ENCODE data around the gene TRPV4.

DNA sequence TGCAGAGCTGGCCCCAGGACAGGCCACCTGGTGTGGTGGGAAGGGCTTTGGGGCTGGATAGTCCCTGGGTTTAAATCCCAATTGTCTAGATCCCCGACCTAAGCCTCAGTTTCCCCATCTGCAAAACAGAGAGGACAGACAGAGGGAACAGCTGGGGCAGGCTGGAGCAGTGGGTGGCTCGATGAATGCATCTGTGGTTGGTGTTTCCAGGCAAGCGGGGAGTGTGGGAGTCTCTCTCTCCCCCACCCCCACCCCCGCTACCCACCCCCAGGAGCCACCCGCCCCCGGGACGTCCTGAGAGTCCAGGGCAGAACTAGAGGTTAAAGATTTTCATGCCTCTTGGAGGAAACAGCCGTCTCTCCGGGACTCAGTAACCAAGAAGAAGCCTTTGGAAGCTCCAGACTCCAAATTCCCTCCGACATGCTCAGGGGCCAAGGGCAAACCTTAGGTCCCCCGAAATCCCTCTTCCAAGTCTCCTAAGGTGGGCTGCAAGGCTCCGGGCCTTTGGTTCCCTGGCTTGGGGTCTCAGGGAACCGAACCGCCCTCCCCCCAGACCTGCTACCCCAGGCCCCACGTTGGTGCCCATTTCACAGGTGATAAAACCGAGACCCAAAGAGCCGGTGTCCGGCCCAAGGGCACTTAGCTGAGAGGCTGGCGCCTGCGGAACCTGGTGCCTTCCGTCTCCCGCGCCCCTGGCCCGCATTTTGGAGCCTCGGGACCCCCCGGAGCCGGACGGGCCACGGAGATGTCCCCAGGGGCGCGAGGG, 474 bp downstream of the TRPV4 start:
- TF ChIP-seq CTCF (IDR thresholded peaks at IDR 0.05) (no peak), POLR2A (IDR thresholded peaks at IDR 0.05) (no peak)

All from body of pancreas (tissue), 4 donors.